ENCODE data around the gene SLC2A9.

DNA sequence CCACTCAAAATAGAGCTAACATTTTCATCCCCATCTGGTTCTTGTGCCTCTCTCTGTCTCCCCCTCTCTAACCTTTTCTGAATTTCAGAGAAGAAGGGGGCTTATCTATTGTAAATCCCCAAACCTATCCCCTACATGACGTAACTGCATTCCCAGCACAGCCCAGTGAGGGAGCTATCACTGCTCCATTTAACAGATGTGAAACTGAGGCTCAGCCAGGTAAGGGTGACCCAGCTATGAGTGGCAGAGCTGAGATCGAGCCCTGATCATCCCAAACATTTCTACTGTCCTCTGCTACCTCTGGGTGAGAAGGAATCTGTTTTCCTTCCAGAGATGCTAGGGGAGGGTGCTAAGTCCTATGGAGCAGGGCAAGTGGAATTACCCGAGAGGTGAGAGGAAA lies 107.5 kb downstream of the SLC2A9 start:
- TF ChIP-seq GATA2 (IDR thresholded peaks at IDR 0.05; ENCODE audit: low read depth, low read length): no peak
- TF ChIP-seq GATA3 (IDR thresholded peaks at IDR 0.05; ENCODE audit: low read depth, low read length): no peak

Data from SH-SY5Y (cell line).